Measurements from ENCODE around the gene SYNDIG1.

Gene SYNDIG1

DNA sequence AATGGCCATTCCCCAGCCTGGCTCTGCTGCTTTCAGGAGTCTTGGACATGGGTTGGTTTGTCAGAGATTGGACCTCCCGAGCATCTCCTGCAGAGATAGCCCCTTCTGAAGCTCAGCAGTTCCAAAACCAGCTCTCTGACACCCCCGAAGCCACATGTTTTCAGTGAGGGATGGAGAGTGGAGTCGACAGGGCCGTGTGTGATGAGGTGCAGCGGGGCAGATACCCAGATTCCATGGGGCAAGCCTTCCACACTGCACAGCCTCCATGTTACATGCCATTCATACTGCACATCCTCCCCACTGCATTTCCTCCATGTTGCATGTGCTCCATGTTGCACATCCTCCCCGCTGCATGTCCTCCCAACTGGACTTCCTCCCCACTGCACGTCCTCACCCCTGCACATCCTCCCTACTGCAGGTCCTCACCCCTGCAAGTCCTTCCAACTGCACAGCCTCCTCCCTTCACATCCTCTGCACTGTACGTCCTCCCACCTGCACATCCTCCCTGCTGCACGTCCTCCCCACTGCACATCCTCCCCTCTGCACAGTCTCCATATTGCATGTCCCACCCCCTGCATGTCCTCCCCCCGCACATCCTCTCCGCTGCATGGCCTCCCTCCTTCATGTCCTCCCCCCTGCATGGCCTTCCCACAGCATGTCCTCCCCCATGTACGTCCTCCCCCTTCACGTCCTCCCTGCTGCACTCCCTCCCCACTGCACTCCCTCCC lies 112.2 kb downstream of the SYNDIG1 start:
- H3K4me1 ChIP-seq (ENCODE audit: control insufficient read depth in 1 of 2, insufficient read depth in 1 of 2, low read depth in 1 of 2, low read length in 1 of 2), result no peaks in the 10 kb centered on the region

DNA sequence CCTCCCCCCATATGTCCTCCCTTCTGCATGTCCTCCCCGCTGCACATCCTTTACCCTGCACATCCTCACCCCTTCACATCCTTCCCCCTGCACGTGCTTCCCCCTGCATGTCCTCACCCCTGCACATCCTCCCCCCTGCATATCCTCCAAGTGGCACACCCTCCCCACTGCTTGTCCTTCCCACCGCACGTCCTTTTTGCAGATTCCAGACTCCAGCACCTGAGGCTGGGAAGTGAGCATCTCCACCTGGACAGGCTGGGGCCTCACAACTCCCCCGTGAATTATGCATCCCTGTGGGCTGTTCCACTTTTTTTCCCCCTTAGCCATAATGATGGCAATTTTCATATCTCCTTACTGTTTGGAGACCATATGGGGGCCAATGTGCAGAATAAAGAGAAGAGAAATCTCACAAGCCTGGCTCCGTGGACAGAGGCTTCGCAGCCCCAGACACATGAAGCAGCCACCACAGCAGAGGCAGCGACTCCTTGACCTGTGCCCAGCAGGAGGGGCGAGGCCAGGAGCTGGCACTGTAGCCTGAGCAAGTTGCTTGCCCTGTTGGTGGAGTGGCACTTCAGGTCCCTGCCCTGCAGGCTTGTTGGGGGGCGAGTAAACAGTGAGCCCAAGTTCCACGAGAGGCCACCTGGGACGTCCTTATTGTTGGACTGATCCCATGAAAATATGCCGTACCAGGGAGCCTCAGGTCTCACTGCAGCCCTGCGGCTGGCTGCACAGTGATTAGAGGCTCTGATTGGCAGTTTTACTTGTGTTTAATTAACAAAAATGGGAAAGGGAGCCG lies 113.1 kb downstream of the SYNDIG1 start:
- Histone ChIP-seq H3K4me1 (ENCODE audit: control insufficient read depth in 1 of 2, insufficient read depth in 1 of 2, low read depth in 1 of 2, low read length in 1 of 2) (no peaks in the 10 kb centered on the region), H3K27me3 (no peaks in the 10 kb centered on the region), H3K9me3 (no peaks in the 10 kb centered on the region), H3K36me3 (no peaks in the 10 kb centered on the region), H3K27ac (no peak overlapping the region), H3K4me3 (ENCODE audit: low read depth in 1 of 2, low read length in 1 of 2) (no peak overlapping the region)
- TF ChIP-seq, protein P1, sequence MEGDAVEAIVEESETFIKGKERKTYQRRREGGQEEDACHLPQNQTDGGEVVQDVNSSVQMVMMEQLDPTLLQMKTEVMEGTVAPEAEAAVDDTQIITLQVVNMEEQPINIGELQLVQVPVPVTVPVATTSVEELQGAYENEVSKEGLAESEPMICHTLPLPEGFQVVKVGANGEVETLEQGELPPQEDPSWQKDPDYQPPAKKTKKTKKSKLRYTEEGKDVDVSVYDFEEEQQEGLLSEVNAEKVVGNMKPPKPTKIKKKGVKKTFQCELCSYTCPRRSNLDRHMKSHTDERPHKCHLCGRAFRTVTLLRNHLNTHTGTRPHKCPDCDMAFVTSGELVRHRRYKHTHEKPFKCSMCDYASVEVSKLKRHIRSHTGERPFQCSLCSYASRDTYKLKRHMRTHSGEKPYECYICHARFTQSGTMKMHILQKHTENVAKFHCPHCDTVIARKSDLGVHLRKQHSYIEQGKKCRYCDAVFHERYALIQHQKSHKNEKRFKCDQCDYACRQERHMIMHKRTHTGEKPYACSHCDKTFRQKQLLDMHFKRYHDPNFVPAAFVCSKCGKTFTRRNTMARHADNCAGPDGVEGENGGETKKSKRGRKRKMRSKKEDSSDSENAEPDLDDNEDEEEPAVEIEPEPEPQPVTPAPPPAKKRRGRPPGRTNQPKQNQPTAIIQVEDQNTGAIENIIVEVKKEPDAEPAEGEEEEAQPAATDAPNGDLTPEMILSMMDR (IDR thresholded peaks at IDR 0.05), result no peak

More for the DNA sequence above, 112.2 kb downstream of the SYNDIG1 start:
- TF ChIP-seq, protein P1 (IDR thresholded peaks at IDR 0.05), result no peak
- no peaks in the 10 kb centered on the region for H3K27me3 ChIP-seq
- no peak overlapping the region for H3K27ac ChIP-seq
- H3K36me3 ChIP-seq, result no peaks in the 10 kb centered on the region
- no peaks in the 10 kb centered on the region for H3K9me3 ChIP-seq
- H3K4me3 ChIP-seq (ENCODE audit: low read depth in 1 of 2, low read length in 1 of 2), result no peak overlapping the region

DNA sequence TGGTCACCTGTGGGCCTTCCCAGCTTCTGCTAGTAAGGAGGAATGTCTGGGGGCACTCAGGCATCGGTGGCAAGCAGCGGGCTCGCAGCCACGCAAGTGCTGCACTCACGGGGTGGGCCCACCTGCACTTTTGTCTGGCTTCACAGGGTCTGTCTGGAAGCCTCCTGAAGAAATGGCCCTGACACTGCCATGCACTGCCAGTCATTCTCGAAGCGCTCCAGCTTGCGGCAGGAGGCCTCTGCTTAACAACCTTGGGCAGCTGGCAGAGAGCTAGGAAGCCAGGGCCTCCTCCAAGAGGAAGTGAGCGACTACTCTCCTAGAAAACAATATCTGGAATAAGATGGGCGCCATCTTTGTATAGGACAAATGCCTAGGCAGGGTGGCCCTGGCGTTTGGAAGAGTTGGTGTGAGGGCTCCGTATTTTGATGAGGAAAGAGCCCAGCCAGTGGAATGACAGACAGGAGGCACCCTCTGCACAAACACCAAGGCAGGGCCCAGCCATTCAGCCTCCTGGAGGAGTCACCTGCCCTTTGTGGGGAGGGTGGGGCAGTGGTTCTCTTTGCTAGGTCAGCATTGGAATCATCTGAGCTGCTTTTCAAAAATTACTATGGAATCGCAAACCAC lies 113.9 kb downstream of the SYNDIG1 start:
- Histone ChIP-seq H3K27ac (no peak overlapping the region), H3K36me3 (no peaks in the 10 kb centered on the region)
- TF ChIP-seq, protein P1 (IDR thresholded peaks at IDR 0.05), result no peak

DNA sequence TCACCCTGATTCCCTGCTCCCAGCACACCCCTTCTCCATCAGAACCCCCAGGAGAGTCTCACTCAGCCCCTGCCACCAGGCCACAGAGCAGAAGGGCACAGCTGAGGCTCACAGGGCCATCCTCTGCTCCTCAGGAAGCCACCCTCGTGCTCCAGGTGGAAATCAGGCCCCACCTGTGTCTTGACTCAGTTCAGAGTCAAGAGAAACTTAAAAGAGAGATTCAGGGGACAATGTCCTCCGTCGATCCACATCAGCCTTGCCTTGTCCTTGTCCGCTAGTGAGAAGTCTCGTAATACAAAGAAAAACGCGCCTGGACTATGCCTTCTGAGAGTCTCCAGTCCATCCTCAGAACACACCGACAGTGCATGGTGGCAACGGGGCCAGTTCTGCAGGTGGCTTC lies 114.6 kb downstream of the SYNDIG1 start:
- Histone ChIP-seq H3K4me3 (ENCODE audit: low read depth in 1 of 2, low read length in 1 of 2) (no peak overlapping the region), H3K9me3 (no peaks in the 10 kb centered on the region), H3K36me3 (no peaks in the 10 kb centered on the region)

More for the DNA sequence above, 113.9 kb downstream of the SYNDIG1 start:
- Histone ChIP-seq H3K4me3 (ENCODE audit: low read depth in 1 of 2, low read length in 1 of 2) (no peak overlapping the region), H3K27me3 (no peaks in the 10 kb centered on the region), H3K9me3 (no peaks in the 10 kb centered on the region), H3K4me1 (ENCODE audit: control insufficient read depth in 1 of 2, insufficient read depth in 1 of 2, low read depth in 1 of 2, low read length in 1 of 2) (no peaks in the 10 kb centered on the region)

More for the DNA sequence above, 114.6 kb downstream of the SYNDIG1 start:
- TF ChIP-seq, protein P1 (IDR thresholded peaks at IDR 0.05), result no peak
- no peak overlapping the region for H3K27ac ChIP-seq
- H3K4me1 ChIP-seq (ENCODE audit: control insufficient read depth in 1 of 2, insufficient read depth in 1 of 2, low read depth in 1 of 2, low read length in 1 of 2), result no peaks in the 10 kb centered on the region
- no peaks in the 10 kb centered on the region for H3K27me3 ChIP-seq

Measured in neutrophil (primary cell).